H1 (cell line): Measurements from ENCODE around the gene GRIN2C. TPM values are rescaled to one million over a fixed set of nuclear protein-coding genes. Genes with fewer than 3 reads are reported as not detected.

ENCODE experiments used
- CTCF ChIA-PET: fragments of 300-600 bp; sonication (Branson Sonifier 250); formaldehyde crosslinking; loops from one replicate; lab custom pipeline; 2021; ENCODE audit not compliant: partially characterized antibody; lab: Charles Lee
- POLR2A ChIA-PET: fragments of 300-600 bp; sonication (Branson Sonifier 250); formaldehyde crosslinking; loops from one replicate; lab custom pipeline; 2021; ENCODE audit warnings: inconsistent platforms; ENCODE audit not compliant: partially characterized antibody; lab: Charles Lee
- DNase-seq, 2 experiments: peaks; one replicate each; pipeline versions ENCODE4 v3.0.0 to v3.0.0-alpha.2; 2010 to 2022; ENCODE audit warnings: low spot score in 2 of 2, low read depth in 1 of 2, mixed read lengths in 1 of 2
- FAIRE-seq: peaks from 2 replicates; lab custom pipeline; 2011; peaks lifted over from hg19 to GRCh38; lab: Jason Lieb, UNC
- H2AFZ ChIP-seq: 2 replicates; pipeline ENCODE4 v1.8.1; 2012; ENCODE audit warnings: low read length, inconsistent platforms
- H2AK5ac ChIP-seq: 2 replicates; pipeline ENCODE4 v1.6.1; 2013; ENCODE audit warnings: low read depth, low read length
- H2BK120ac ChIP-seq: replicated peaks from 2 replicates; pipeline ENCODE3; 2013; ENCODE audit warnings: low read depth, low read length, inconsistent platforms
- H2BK12ac ChIP-seq: 2 replicates; pipeline ENCODE4 v1.6.1; 2013; ENCODE audit warnings: low read depth, low read length
- H2BK15ac ChIP-seq: 2 replicates; pipeline ENCODE4 v1.6.1; 2013; ENCODE audit warnings: low read length
- H2BK20ac ChIP-seq: 2 replicates; pipeline ENCODE4 v1.6.1; 2013; ENCODE audit warnings: low read length
- H2BK5ac ChIP-seq: 2 replicates; pipeline ENCODE4 v1.6.1; 2013; ENCODE audit warnings: low read depth, low read length
- H3K14ac ChIP-seq: 2 replicates; pipeline ENCODE4 v1.6.1; 2013; ENCODE audit warnings: inconsistent platforms; ENCODE audit not compliant: insufficient read length
- H3K18ac ChIP-seq: 2 replicates; pipeline ENCODE4 v1.6.1; 2013; ENCODE audit warnings: low read length; ENCODE audit errors: extremely low read depth
- H3K23ac ChIP-seq: 2 replicates; pipeline ENCODE4 v1.6.1; 2013; ENCODE audit warnings: inconsistent platforms; ENCODE audit not compliant: insufficient read length
- H3K23me2 ChIP-seq: 2 replicates; pipeline ENCODE4 v1.6.1; 2013; ENCODE audit warnings: low read depth, low read length
- H3K27ac ChIP-seq: 2 replicates; pipeline ENCODE4 v1.6.1; 2011; ENCODE audit warnings: low read depth, low read length, inconsistent platforms
- H3K27me3 ChIP-seq, 4 experiments: replicated peaks in 1 of 4; 1 replicate in 1 of 4; 2 replicates in 3 of 4; pipeline versions ENCODE4 v1.6.1 to v1.8.1; 2011 to 2013; ENCODE audit warnings: low read length in 3 of 4, mild to moderate bottlenecking in 3 of 4, inconsistent platforms in 2 of 4, mixed read lengths in 2 of 4, moderate library complexity in 1 of 4; ENCODE audit not compliant: control insufficient read depth in 3 of 4, insufficient read depth in 3 of 4; ENCODE audit errors: extremely low read depth in 1 of 4
- H3K36me3 ChIP-seq, 4 experiments: 2 replicates each; pipeline versions ENCODE4 v1.6.1 to v1.8.1; 2011 to 2013; ENCODE audit warnings: mild to moderate bottlenecking in 4 of 4, low read length in 3 of 4, moderate library complexity in 2 of 4, control low read depth in 1 of 4, inconsistent platforms in 1 of 4; ENCODE audit not compliant: insufficient read depth in 4 of 4, control insufficient read depth in 2 of 4
- H3K4ac ChIP-seq: replicated peaks from 2 replicates; pipeline ENCODE3; 2013; ENCODE audit warnings: low read length, low read depth, mixed read lengths, inconsistent platforms; ENCODE audit not compliant: insufficient read length
- H3K4me1 ChIP-seq, 4 experiments: replicated peaks in 1 of 4; 1 replicate in 1 of 4; 2 replicates in 3 of 4; pipeline versions ENCODE4 v1.6.1 to v1.8.1; 2011 to 2013; ENCODE audit warnings: low read length in 3 of 4, inconsistent platforms in 2 of 4, mixed read lengths in 1 of 4; ENCODE audit not compliant: insufficient read depth in 4 of 4, control insufficient read depth in 3 of 4
- H3K4me2 ChIP-seq, 2 experiments: 2 replicates each; pipeline versions ENCODE4 v1.6.1 to v1.8.1; 2011 to 2013; ENCODE audit warnings: low read depth in 2 of 2, low read length in 2 of 2, control low read depth in 1 of 2, inconsistent platforms in 1 of 2, mild to moderate bottlenecking in 1 of 2; ENCODE audit not compliant: insufficient read depth in 1 of 2
- H3K4me3 ChIP-seq, 4 experiments: fragments of 200-600, 300-600 bp in 1 of 4; sonication (generic), shearing (Covaris generic), sonication (Bioruptor Twin) in 1 of 4; 2 replicates each; pipeline versions ENCODE4 v1.5.1 to v1.8.1; 2011 to 2016; ENCODE audit warnings: low read length in 4 of 4, low read depth in 3 of 4, control low read depth in 2 of 4, inconsistent platforms in 2 of 4, mild to moderate bottlenecking in 2 of 4, mixed read lengths in 1 of 4, moderate library complexity in 1 of 4; ENCODE audit not compliant: insufficient read depth in 2 of 4; ENCODE audit errors: extremely low read depth in 1 of 4
- H3K56ac ChIP-seq: replicated peaks from 2 replicates; pipeline ENCODE3; 2013; ENCODE audit warnings: low read depth, mild to moderate bottlenecking, mixed read lengths, low read length, inconsistent platforms; ENCODE audit not compliant: insufficient read length
- H3K79me1 ChIP-seq: 2 replicates; pipeline ENCODE4 v1.6.1; 2013; ENCODE audit warnings: low read depth, low read length, control low read depth
- H3K79me2 ChIP-seq, 2 experiments: 2 replicates each; pipeline versions ENCODE4 v1.6.1 to v1.8.1; 2012 to 2013; ENCODE audit warnings: low read length in 2 of 2, mild to moderate bottlenecking in 2 of 2, inconsistent platforms in 1 of 2; ENCODE audit not compliant: insufficient read depth in 2 of 2, control insufficient read depth in 1 of 2
- H3K9ac ChIP-seq, 4 experiments: replicated peaks in 1 of 4; 1 replicate in 1 of 4; 2 replicates in 3 of 4; pipeline versions ENCODE4 v1.6.1 to v1.8.1; 2011 to 2013; ENCODE audit warnings: low read depth in 3 of 4, low read length in 3 of 4, control low read depth in 2 of 4, mild to moderate bottlenecking in 2 of 4, moderate library complexity in 2 of 4, inconsistent platforms in 1 of 4; ENCODE audit errors: extremely low read depth in 1 of 4
- H3K9me3 ChIP-seq, 2 experiments: 2 replicates each; pipeline versions ENCODE4 v1.6.1 to v1.8.1; 2012 to 2013; ENCODE audit warnings: mild to moderate bottlenecking in 2 of 2, moderate library complexity in 2 of 2, control low read depth in 1 of 2, inconsistent platforms in 1 of 2, low read depth in 1 of 2, low read length in 1 of 2, mixed read lengths in 1 of 2; ENCODE audit not compliant: insufficient read depth in 2 of 2
- H4K20me1 ChIP-seq, 2 experiments: replicated peaks in 1 of 2; 2 replicates each; pipeline versions ENCODE3 to v1.8.1; 2011 to 2013; ENCODE audit warnings: inconsistent platforms in 2 of 2, low read length in 2 of 2, mild to moderate bottlenecking in 1 of 2; ENCODE audit not compliant: insufficient read depth in 2 of 2, control insufficient read depth in 1 of 2
- H4K5ac ChIP-seq: 2 replicates; pipeline ENCODE4 v1.6.1; 2013; ENCODE audit warnings: low read length, low read depth, mixed read lengths, inconsistent platforms; ENCODE audit not compliant: insufficient read length
- H4K8ac ChIP-seq: 2 replicates; pipeline ENCODE4 v1.8.0; 2013; ENCODE audit warnings: mild to moderate bottlenecking, moderate library complexity, low read length, inconsistent platforms; ENCODE audit not compliant: insufficient read depth; ENCODE audit errors: extremely low read depth
- H4K91ac ChIP-seq: replicated peaks from 2 replicates; pipeline ENCODE3; 2013; ENCODE audit warnings: low read length, mixed read lengths, inconsistent platforms; ENCODE audit not compliant: insufficient read length
- ATF3 ChIP-seq: IDR thresholded peaks from 2 replicates; pipeline ENCODE4 v1.6.1; 2011; ENCODE audit warnings: low read depth, mild to moderate bottlenecking, low read length; ENCODE audit not compliant: insufficient read depth
- GABPA ChIP-seq: IDR thresholded peaks from 2 replicates; pipeline ENCODE4 v1.6.1; 2011; ENCODE audit warnings: mild to moderate bottlenecking, low read length, moderate library complexity, borderline replicate concordance; ENCODE audit not compliant: insufficient read depth
- JUN ChIP-seq: IDR thresholded peaks from 2 replicates; pipeline ENCODE4 v1.6.1; 2011; ENCODE audit warnings: low read depth, mild to moderate bottlenecking, improper control_type of control experiment, low read length
- JUND ChIP-seq: IDR thresholded peaks from 2 replicates; pipeline ENCODE4 v1.6.1; 2011; ENCODE audit warnings: mild to moderate bottlenecking, improper control_type of control experiment, low read length
- POU5F1 ChIP-seq: IDR thresholded peaks from 2 replicates; pipeline ENCODE4 v1.6.1; 2011; ENCODE audit warnings: low read depth, mild to moderate bottlenecking, low read length, moderate library complexity
- SIX5 ChIP-seq: IDR thresholded peaks from 2 replicates; pipeline ENCODE4 v1.6.1; 2011; ENCODE audit warnings: mild to moderate bottlenecking, low read depth, low read length
- SP4 ChIP-seq: IDR thresholded peaks from 2 replicates; pipeline ENCODE4 v1.6.1; 2012; ENCODE audit warnings: low read length, inconsistent platforms
- SRF ChIP-seq: IDR thresholded peaks from 2 replicates; pipeline ENCODE4 v1.6.1; 2011; ENCODE audit warnings: mild to moderate bottlenecking, low read depth, low read length, moderate library complexity
- YY1 ChIP-seq: IDR thresholded peaks from 2 replicates; pipeline ENCODE4 v1.6.1; 2011; ENCODE audit warnings: low read depth, mild to moderate bottlenecking, low read length
- WGBS, 2 experiments: shearing (Covaris generic) in 1 of 2; methylation state at CpG; one replicate each; pipeline versions ENCODE4 v1.1.6 to v1.1.7; 2013 to 2015; ENCODE audit warnings: low lambda C conversion rate in 2 of 2, mixed read lengths in 2 of 2, inconsistent platforms in 1 of 2, low coverage in 1 of 2, missing lambda C conversion rate in 1 of 2; ENCODE audit not compliant: insufficient replicate concordance in 2 of 2, insufficient coverage in 1 of 2, insufficient read length in 1 of 2; ENCODE audit errors: extremely low coverage in 1 of 2, missing lambda C conversion rate in 1 of 2; 5-methylcytosine and 5-hydroxymethylcytosine counted together
- polyA plus RNA-seq, 7 experiments: library from polyadenylated mRNA; depleted of rRNA in 3 of 7; stranded (reverse) in 5 of 7; unstranded in 2 of 7; fragments of >200 nt in 5 of 7; fragments of 200-250 nt in 2 of 7; gene quantifications; 1 replicate in 5 of 7; 2 replicates in 1 of 7; 4 replicates in 1 of 7; pipeline versions ENCODE4 v1.2.1 to v1.2.3, GENCODE V29; 2011 to 2013; ENCODE audit warnings: missing spikeins in 2 of 7, mixed read lengths in 2 of 7
- total RNA-seq: library from RNA; stranded (reverse); fragmentation: NEBNext Ultra II Directional; extraction: Animal tissue kit (Norgen Biotek cat#: 25700); gene quantifications from 2 replicates; pipeline ENCODE4 v1.2.1, GENCODE V29; 2021

Gene GRIN2C
- total and polyA plus RNA-seq, 2 of the 8 experiments (the other 6 are each of a cell fraction or from before 2014, with no cell fraction given) = 0.06 to 0.07 TPM

DNA sequence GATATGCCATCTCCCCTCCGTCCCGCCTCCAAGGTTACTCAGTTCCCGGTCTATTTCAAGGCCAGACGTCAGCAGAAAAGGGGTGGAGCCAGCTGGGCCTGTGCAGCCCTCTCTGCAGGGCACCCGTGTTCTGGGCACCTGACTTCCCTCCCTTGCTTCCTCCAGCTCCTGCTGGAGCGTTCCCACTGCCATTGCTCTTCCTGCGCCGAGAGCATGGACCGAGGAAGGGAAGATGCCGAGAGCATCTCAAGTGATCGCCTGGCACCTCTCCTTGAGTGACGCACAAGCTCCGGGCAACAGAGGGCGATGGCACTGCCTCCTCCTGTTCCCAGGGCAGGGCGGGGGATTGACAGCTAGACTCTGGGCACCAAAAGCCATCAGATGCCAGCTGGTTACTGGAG lies 54.1 kb downstream of the GRIN2C start:
- H3K4me2 ChIP-seq = no peak overlapping the region
- H2BK120ac ChIP-seq = no peak overlapping the region
- no peak overlapping the region for H2AFZ ChIP-seq
- WGBS, 2 experiments = 86% methylated on average over 15 of the region's 15 CpGs; no CpG with 5 or more reads in 1 of the 2 experiments
- no peak for DNase-seq
- H3K23me2 ChIP-seq = no peaks in the 10 kb centered on the region
- POLR2A ChIA-PET = interaction anchor here (0.6 kb wide), 1 partner anchor 344 kb away, joined by 3 read pairs; no protein-coding TSS in a partner anchor
- H4K8ac ChIP-seq = no peak overlapping the region
- H3K27me3 ChIP-seq = no peaks in the 10 kb centered on the region; a peak in 1 of 7 replicates
- no peak overlapping the region for H3K14ac ChIP-seq
- TF ChIP-seq SP4 (no peak), SRF (no peak), JUND (no peak), SIX5 (no peak), ATF3 (no peak), JUN (no peak), POU5F1 (no peak), GABPA (no peak), YY1 (no peak)
- no peaks in the 10 kb centered on the region for H3K9me3 ChIP-seq
- H3K79me2 ChIP-seq = no peaks in the 10 kb centered on the region
- no peaks in the 10 kb centered on the region; a peak in 1 of 7 replicates for H3K4me1 ChIP-seq
- H2BK20ac ChIP-seq = no peak overlapping the region
- CTCF ChIA-PET = interaction anchor here (1.2 to 99.6 kb wide), 5 partner anchors 13 to 148 kb away, joined by 3 to 2981 read pairs (median 7); partner anchors contain the start of genes FDXR, GRIN2C and NAT9
- H3K36me3 ChIP-seq = no peaks in the 10 kb centered on the region; a peak in 1 of 8 replicates
- H3K27ac ChIP-seq = no peak overlapping the region
- no peak overlapping the region for H4K91ac ChIP-seq
- no peak overlapping the region for H2BK15ac ChIP-seq
- H3K56ac ChIP-seq = no peak overlapping the region
- no peak overlapping the region for H3K23ac ChIP-seq
- no peak overlapping the region for H4K5ac ChIP-seq
- H2AK5ac ChIP-seq = no peak overlapping the region
- no peaks in the 10 kb centered on the region; the same call in 1 of the 2 replicates for H3K79me1 ChIP-seq
- H2BK5ac ChIP-seq = no peak overlapping the region
- no peak overlapping the region for H3K4ac ChIP-seq
- no peak overlapping the region for H3K18ac ChIP-seq
- FAIRE-seq = no peak
- no peak overlapping the region for H3K4me3 ChIP-seq
- H4K20me1 ChIP-seq = peaks cover 6 to 29% of the 10 kb centered on the region in 2 experiments
- H3K9ac ChIP-seq = no peak overlapping the region
- no peak overlapping the region for H2BK12ac ChIP-seq
